ENCODE data around the gene RHBDL3.

RHBDL3 gene

DNA sequence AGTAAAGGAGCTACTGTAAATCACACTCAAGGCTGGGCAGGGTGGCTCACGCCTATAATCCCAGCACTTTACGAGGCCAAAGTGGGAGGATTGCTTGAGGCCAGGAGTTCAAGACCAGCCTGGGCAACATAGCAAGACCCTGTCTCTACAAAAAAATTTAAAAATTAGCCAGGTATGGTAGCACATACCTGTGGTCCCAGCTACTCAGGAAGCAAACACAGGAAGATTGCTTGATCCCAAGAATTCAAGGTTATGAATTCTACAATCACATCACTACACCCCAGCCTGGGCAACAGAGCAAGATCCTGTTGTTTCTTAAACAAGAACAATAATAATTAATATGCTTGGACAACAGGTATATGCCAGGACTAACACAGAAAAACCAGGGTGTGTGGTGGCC lies 13.2 kb downstream of the RHBDL3 start:
- no peak overlapping the region for H3K4me3 ChIP-seq (ENCODE audit: low read depth, low read length)
- H3K4me1 ChIP-seq = no peaks in the 10 kb centered on the region
- H3K9ac ChIP-seq = no peak overlapping the region
- H3K27me3 ChIP-seq (ENCODE audit: control insufficient read depth, insufficient read depth, low read length) = no peaks in the 10 kb centered on the region
- no peaks in the 10 kb centered on the region for H3K9me3 ChIP-seq (ENCODE audit: control insufficient read depth, low read length)
- no peak overlapping the region for H3K27ac ChIP-seq
- no peak for TF ChIP-seq CTCF (IDR thresholded peaks at IDR 0.05)
- no peak overlapping the region for H3K4me2 ChIP-seq (ENCODE audit: low read length)
- H3K36me3 ChIP-seq (ENCODE audit: control insufficient read depth, insufficient read depth, low read length) = no peaks in the 10 kb centered on the region
- no peaks in the 10 kb centered on the region for H3K79me2 ChIP-seq
- H2AFZ ChIP-seq = no peak overlapping the region

DNA sequence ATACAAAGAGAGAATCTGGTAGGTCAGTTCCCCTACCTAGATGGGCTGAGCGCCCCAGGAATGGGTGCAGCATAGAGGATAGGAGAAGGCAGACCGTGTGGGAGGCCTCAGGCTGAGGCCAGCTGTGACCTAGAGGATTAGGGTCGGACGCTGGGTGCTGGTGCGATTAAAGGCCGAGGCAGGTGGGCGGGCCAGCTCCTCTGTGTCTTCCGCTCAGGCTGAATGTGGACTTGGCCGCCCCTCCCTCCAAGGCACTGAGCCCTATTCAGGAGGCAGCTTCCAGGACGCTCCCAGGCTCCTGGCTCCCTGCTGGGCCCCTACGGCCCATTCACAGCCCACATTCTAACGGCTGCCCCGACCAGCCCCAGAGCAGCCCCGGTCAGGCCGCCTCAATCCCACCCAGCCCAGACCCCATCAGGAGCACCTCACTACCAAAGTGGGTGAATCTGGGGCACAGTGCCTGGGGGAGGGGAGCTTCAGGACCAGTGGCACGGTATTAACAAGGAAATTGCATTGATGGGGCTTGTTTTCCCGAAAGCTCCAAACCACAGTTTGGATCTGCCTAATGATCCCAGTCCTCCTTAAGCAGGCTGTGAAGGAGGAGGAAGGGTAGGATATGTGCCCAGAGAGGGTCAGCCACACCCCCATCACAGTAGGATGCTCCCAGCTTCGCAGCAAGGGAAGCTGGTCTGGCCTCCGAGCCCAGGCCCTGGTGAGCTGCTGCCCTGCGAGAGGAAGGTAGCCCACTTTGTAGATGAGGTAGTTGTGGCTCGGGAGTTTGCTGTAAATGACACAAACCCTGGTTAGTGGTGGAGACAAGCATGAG lies 14.5 kb downstream of the RHBDL3 start:
- Histone ChIP-seq H3K27me3 (ENCODE audit: control insufficient read depth, insufficient read depth, low read length) (no peaks in the 10 kb centered on the region), H3K36me3 (ENCODE audit: control insufficient read depth, insufficient read depth, low read length) (no peaks in the 10 kb centered on the region), H3K4me1 (no peaks in the 10 kb centered on the region), H3K27ac (no peak overlapping the region), H3K4me3 (ENCODE audit: low read depth, low read length) (no peak overlapping the region), H3K4me2 (ENCODE audit: low read length) (no peak overlapping the region), H2AFZ (no peak overlapping the region), H3K9me3 (ENCODE audit: control insufficient read depth, low read length) (no peaks in the 10 kb centered on the region), H3K79me2 (no peaks in the 10 kb centered on the region), H3K9ac (no peak overlapping the region)
- no peak for TF ChIP-seq CTCF (IDR thresholded peaks at IDR 0.05)

GRCh38 chr17:32281011-32281451 lies 15.4 kb downstream of the RHBDL3 start:
- Histone ChIP-seq H3K36me3 (ENCODE audit: control insufficient read depth, insufficient read depth, low read length) (no peaks in the 10 kb centered on the region), H3K4me2 (ENCODE audit: low read length) (no peak overlapping the region), H3K9me3 (ENCODE audit: control insufficient read depth, low read length) (no peaks in the 10 kb centered on the region), H3K79me2 (no peaks in the 10 kb centered on the region), H3K27ac (no peak overlapping the region), H3K9ac (no peak overlapping the region), H3K27me3 (ENCODE audit: control insufficient read depth, insufficient read depth, low read length) (no peaks in the 10 kb centered on the region), H3K4me1 (no peaks in the 10 kb centered on the region), H3K4me3 (ENCODE audit: low read depth, low read length) (no peak overlapping the region), H2AFZ (no peak overlapping the region)
- TF ChIP-seq CTCF (IDR thresholded peaks at IDR 0.05) = no peak

GRCh38 chr17:32283745-32284201 lies 18.1 kb downstream of the RHBDL3 start:
- no peak overlapping the region for H3K27ac ChIP-seq
- no peaks in the 10 kb centered on the region for H3K4me1 ChIP-seq
- no peaks in the 10 kb centered on the region for H3K9me3 ChIP-seq (ENCODE audit: control insufficient read depth, low read length)
- no peak overlapping the region for H3K4me2 ChIP-seq (ENCODE audit: low read length)
- H3K79me2 ChIP-seq = no peaks in the 10 kb centered on the region
- H3K27me3 ChIP-seq (ENCODE audit: control insufficient read depth, insufficient read depth, low read length) = no peaks in the 10 kb centered on the region
- H3K4me3 ChIP-seq (ENCODE audit: low read depth, low read length) = no peak overlapping the region
- H3K36me3 ChIP-seq (ENCODE audit: control insufficient read depth, insufficient read depth, low read length) = no peaks in the 10 kb centered on the region
- no peak for TF ChIP-seq CTCF (IDR thresholded peaks at IDR 0.05)
- no peak overlapping the region for H3K9ac ChIP-seq
- no peak overlapping the region for H2AFZ ChIP-seq

DNA sequence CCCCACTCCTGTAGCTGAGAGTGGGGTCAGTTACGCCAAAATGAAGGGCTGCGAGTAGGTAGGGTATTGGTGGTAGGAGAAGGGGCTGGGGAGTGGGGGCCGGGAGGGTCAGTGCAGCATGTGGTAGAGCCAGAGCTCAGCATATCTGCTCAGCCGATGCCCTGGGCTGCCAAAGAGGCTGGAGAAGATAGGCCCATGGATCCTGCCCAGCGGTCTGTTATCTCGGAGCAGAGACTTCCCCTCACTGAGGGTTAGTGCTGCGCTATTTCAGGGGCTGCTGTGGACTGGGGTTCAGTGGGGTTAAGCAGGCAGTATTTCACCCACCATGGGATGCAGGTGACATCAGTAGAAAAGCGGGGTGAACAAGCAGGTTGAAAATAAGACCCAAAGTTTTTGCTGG lies 19.7 kb downstream of the RHBDL3 start:
- no peak overlapping the region for H2AFZ ChIP-seq
- H3K9me3 ChIP-seq (ENCODE audit: control insufficient read depth, low read length) = no peaks in the 10 kb centered on the region
- H3K4me1 ChIP-seq = no peaks in the 10 kb centered on the region
- H3K79me2 ChIP-seq = no peaks in the 10 kb centered on the region
- no peak overlapping the region for H3K4me2 ChIP-seq (ENCODE audit: low read length)
- H3K9ac ChIP-seq = no peak overlapping the region
- no peaks in the 10 kb centered on the region for H3K36me3 ChIP-seq (ENCODE audit: control insufficient read depth, insufficient read depth, low read length)
- H3K27ac ChIP-seq = no peak overlapping the region
- H3K27me3 ChIP-seq (ENCODE audit: control insufficient read depth, insufficient read depth, low read length) = no peaks in the 10 kb centered on the region
- no peak for TF ChIP-seq CTCF (IDR thresholded peaks at IDR 0.05)
- H3K4me3 ChIP-seq (ENCODE audit: low read depth, low read length) = no peak overlapping the region

Data from parathyroid adenoma (tissue), 2 donors.